Stimulated activated naive CD8-positive, alpha-beta T cell treated with anti-CD3 and anti-CD28 coated beads, Interleukin-15, amount 100 ng/mL, for 72 hours (primary cell): ENCODE results near the gene FAM20C.
A peak's percentile ranks its signal among the peaks of the same experiment; 100 is the strongest.

ENCODE experiments used
- ATAC-seq: fragments of 150-1000 bp; cut with Tn5 transposase; 2 replicates; pipeline ENCODE4 v1.10.0; 2021; ENCODE audit warnings: mild to moderate bottlenecking, moderate library complexity
- DNase-seq, 2 donors: peaks; one replicate each; pipeline ENCODE4 v3.0.0; 2021 to 2022
- H3K27ac Mint-ChIP-seq, 2 donors: one replicate each; pipeline ENCODE4 v1.8.0; 2022; ENCODE audit warnings: mild to moderate bottlenecking in 2 of 2, mixed read lengths in 2 of 2, moderate library complexity in 2 of 2
- H3K27me3 Mint-ChIP-seq: one replicate; pipeline ENCODE4 v1.8.0; 2022; ENCODE audit warnings: mixed read lengths
- H3K4me1 Mint-ChIP-seq: one replicate; pipeline ENCODE4 v1.8.0; 2022; ENCODE audit warnings: mild to moderate bottlenecking, mixed read lengths
- H3K4me3 Mint-ChIP-seq, 2 donors: one replicate each; pipeline ENCODE4 v1.8.0; 2022; ENCODE audit warnings: mild to moderate bottlenecking in 2 of 2, mixed read lengths in 2 of 2, moderate library complexity in 1 of 2
- H3K9me3 Mint-ChIP-seq, 2 donors: one replicate each; pipeline ENCODE4 v1.8.0; 2022; ENCODE audit warnings: mixed read lengths in 2 of 2

Gene FAM20C

DNA sequence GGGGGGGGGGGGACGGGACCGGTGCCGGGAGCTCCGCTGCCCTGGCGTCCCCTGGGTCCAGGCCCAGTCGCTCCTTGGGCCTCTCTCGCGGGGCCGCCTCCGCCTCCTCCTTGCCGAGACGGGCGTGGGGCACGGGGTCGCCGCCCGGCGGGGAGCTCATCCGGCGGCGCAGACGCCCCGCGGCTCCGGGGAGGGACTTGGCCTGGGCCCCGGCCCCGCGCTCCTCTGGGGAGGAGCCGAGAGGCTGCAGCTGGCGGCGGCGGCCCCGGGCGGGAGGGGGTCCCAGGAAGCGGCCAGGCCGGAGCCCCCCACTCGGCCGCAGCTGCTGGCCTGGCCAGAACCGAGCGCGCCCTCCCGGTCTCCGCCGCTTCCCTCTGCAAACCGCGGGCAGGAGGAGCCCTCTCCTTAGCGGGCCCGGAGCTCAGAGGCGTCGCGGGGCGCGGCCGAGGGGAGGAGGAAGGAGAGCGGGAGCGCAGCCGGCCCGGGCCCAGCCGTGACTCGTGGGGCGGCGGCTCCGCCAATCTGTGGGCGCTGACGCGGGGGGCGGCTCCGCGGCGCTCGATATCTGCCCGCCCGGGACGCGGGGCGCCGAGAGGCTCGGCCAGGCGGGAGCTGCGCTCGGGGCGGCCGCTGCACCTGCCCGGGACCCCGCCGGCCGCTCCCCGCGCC lies at the start of gene FAM20C:
TSS of gene FAM20C (plus strand) at position 591 of the 669 bp plus-strand sequence. CDS start 629 bp downstream, outside the sequence.
- ATAC-seq (peak; percentile 64), DNase-seq (peak; percentile 19 to 36)
- peak within 1 kb of the TSS; percentile 56 to 67 for H3K4me3 Mint-ChIP-seq
- H3K4me1 Mint-ChIP-seq: peaks cover 5% of the 10 kb centered on the region
- H3K27ac Mint-ChIP-seq: no peak within 1 kb of the TSS
- H3K9me3 Mint-ChIP-seq: no peaks in the 10 kb centered on the region
- peaks cover 40% of the 10 kb centered on the region for H3K27me3 Mint-ChIP-seq

- Mint-ChIP-seq H3K4me1 (peaks cover 9% of the 10 kb centered on the region), H3K27ac (no peak overlapping the region), H3K27me3 (peaks cover 7% of the 10 kb centered on the region), H3K4me3 (no peak overlapping the region), H3K9me3 (no peaks in the 10 kb centered on the region)
- DNase-seq: no peak
- ATAC-seq: no peak
These were observed 49.1 kb upstream of the FAM20C start for GRCh38 chr7:143145-143751.

GRCh38 chr7:143811-144453 lies 48.4 kb upstream of the FAM20C start:
- no peaks in the 10 kb centered on the region for H3K9me3 Mint-ChIP-seq
- DNase-seq: no peak
- H3K4me3 Mint-ChIP-seq: no peak overlapping the region
- no peak for ATAC-seq
- H3K27ac Mint-ChIP-seq: peak overlapping the region in 1 of 2 donors; percentile 24
- H3K27me3 Mint-ChIP-seq: peaks cover 7% of the 10 kb centered on the region
- H3K4me1 Mint-ChIP-seq: peaks cover 9% of the 10 kb centered on the region

DNA sequence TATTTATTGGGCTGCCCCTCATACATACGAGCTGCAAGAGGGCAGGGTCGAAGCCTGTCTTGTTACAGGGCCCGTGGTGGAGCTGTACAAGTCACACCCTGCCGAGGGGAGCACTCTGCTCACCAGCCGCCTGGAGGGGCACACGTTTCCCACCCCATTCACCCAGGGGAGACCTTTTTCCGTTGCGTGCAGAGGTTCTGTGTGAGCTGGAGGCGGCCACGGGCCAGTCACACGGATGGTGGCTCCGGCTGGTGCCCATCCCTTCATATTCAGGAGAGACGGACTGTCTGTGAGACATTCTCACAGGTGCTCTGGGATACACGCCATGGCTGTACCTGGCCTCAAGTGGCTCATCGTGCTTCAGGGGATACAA lies 47.9 kb upstream of the FAM20C start:
- DNase-seq (no peak), ATAC-seq (no peak)
- Mint-ChIP-seq H3K27me3 (peaks cover 3% of the 10 kb centered on the region), H3K4me1 (peaks cover 11% of the 10 kb centered on the region), H3K9me3 (no peaks in the 10 kb centered on the region), H3K27ac (no peak overlapping the region), H3K4me3 (no peak overlapping the region)

DNA sequence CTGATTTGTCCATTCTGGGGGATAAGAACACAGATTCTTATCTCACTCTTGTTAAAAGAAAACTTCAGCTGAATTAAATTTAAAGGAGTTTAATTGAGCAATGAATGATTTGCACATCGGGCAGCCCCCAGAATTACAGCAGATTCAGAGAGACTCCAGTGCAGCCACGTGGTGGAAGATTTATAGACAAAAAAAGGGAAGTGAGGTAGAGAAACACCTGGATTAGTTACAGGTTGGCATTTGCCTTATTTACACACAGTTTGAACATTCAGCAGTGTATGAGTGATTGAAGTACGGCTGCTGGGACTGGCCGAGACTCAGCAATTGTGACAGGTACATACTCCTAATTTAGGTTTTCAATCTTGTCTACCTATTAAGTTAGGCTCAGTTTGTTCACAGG lies 46.5 kb upstream of the FAM20C start:
- no peaks in the 10 kb centered on the region for H3K27me3 Mint-ChIP-seq
- DNase-seq: no peak
- H3K4me1 Mint-ChIP-seq: peaks cover 25% of the 10 kb centered on the region
- H3K27ac Mint-ChIP-seq: no peak overlapping the region
- no peak for ATAC-seq
- H3K9me3 Mint-ChIP-seq: no peaks in the 10 kb centered on the region
- H3K4me3 Mint-ChIP-seq: no peak overlapping the region

GRCh38 chr7:148543-148931 lies 43.8 kb upstream of the FAM20C start:
- H3K4me1 Mint-ChIP-seq: peaks cover 30% of the 10 kb centered on the region
- H3K9me3 Mint-ChIP-seq: no peaks in the 10 kb centered on the region
- peak overlapping the region; percentile 94 to 95 for H3K4me3 Mint-ChIP-seq
- no peak for ATAC-seq
- DNase-seq: no peak
- H3K27me3 Mint-ChIP-seq: no peaks in the 10 kb centered on the region
- H3K27ac Mint-ChIP-seq: peak overlapping the region; percentile 97 to 98

DNA sequence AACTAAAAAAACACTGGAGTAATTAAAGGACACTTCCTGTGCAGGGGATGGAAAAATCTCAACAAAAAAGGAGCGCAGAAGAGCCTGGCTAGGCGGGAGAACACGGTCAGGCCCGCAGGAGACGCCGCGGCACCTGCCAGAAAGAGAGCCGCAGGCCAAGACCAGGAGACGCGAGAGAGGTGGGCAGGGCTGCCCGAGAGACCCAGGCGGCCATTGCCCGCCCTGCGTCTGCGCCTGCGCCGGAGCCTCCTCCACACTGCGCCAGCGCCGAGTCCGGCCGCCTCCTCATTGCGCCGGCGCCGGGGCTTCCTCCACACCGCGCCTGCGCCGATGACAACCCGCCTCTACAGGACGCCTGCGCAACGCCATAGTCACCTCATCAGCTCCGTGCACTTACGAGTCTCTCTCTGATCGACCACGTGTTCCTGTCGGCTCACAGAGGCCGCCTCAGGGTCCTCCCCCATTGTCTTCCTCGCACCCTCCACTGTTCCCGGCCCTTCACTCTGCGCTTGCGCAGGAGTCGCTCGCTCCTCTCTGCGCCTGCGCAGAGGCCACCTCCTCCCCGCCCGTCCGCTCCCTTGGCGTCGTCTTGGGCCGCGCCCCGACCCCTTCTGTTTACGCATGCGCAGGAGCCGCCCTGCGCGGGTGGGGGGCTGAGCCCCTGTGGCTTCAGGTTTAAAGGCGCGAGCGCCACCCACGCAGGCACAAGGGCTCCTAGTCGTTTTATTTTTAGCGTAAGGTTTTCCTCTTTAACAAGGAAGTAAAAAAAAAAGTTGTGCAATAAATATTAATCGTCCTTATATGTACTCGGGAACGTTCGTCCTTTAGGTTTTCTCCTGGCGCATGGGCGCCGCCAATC lies 43.2 kb upstream of the FAM20C start:
- H3K27me3 Mint-ChIP-seq: no peaks in the 10 kb centered on the region
- DNase-seq: peak; percentile 98 to 99
- peak overlapping the region; percentile 94 to 95 for H3K4me3 Mint-ChIP-seq
- ATAC-seq: peak; percentile 98
- H3K27ac Mint-ChIP-seq: peak overlapping the region; percentile 97 to 98
- no peaks in the 10 kb centered on the region for H3K9me3 Mint-ChIP-seq
- peaks cover 26% of the 10 kb centered on the region for H3K4me1 Mint-ChIP-seq

- Mint-ChIP-seq H3K27ac (peak overlapping the region; percentile 97 to 98), H3K4me3 (peak overlapping the region; percentile 94 to 95), H3K9me3 (no peaks in the 10 kb centered on the region), H3K4me1 (peaks cover 21% of the 10 kb centered on the region), H3K27me3 (no peaks in the 10 kb centered on the region)
- ATAC-seq: peak; percentile 38
- DNase-seq: peak; percentile 59 to 63
These were observed 42.4 kb upstream of the FAM20C start for GRCh38 chr7:149791-150636.

- H3K27ac Mint-ChIP-seq: peak overlapping the region in 1 of 2 donors; percentile 97
- H3K4me3 Mint-ChIP-seq: peak overlapping the region; percentile 94 to 95
- no peaks in the 10 kb centered on the region for H3K9me3 Mint-ChIP-seq
- peaks cover 21% of the 10 kb centered on the region for H3K4me1 Mint-ChIP-seq
- no peak for ATAC-seq
- no peak for DNase-seq
- H3K27me3 Mint-ChIP-seq: no peaks in the 10 kb centered on the region
These were observed 41.6 kb upstream of the FAM20C start for GRCh38 chr7:150811-151221.

DNA sequence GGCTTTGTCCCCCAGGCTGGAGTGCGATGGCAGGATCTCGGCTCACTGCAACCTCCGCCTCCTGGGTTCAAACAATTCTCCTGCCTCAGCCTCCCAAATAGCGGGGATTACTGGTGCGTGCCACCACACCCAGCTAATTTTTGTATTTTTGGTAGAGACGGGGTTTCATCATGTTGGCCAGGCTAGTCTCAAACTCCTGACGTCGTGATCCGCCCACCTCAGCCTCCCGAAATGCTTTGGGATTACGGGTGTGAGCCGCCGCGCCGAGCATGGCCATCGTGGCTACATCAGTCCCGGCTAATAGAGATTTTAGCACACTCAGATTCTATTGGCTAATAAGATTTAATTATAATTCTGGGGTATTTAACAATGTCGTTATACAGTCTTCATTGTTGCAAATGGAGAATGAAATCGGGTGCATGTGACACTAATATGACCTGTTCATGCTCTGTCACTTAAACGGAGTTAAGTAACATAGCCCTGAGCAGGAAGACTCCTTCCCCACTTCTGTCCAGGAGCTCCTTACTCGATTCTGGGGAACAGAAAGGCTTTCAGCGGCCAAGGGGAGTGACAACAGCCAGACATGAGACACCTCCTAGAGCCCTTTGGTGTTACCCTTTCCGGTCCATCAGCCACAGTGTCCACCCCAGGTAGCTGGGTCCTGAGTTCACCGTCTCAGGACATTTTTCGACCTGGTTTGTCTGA lies 40.9 kb upstream of the FAM20C start:
- peak overlapping the region in 1 of 2 donors; percentile 24 for H3K4me3 Mint-ChIP-seq
- ATAC-seq (no peak), DNase-seq (no peak)
- no peaks in the 10 kb centered on the region for H3K9me3 Mint-ChIP-seq
- H3K27me3 Mint-ChIP-seq: no peaks in the 10 kb centered on the region
- H3K27ac Mint-ChIP-seq: no peak overlapping the region
- H3K4me1 Mint-ChIP-seq: peaks cover 21% of the 10 kb centered on the region

GRCh38 chr7:152702-153391 lies 39.5 kb upstream of the FAM20C start:
- no peak for DNase-seq
- Mint-ChIP-seq H3K27me3 (no peaks in the 10 kb centered on the region), H3K27ac (no peak overlapping the region), H3K4me3 (no peak overlapping the region), H3K9me3 (no peaks in the 10 kb centered on the region), H3K4me1 (peaks cover 21% of the 10 kb centered on the region)
- ATAC-seq: no peak

- no peak overlapping the region for H3K4me3 Mint-ChIP-seq
- H3K27me3 Mint-ChIP-seq: no peaks in the 10 kb centered on the region
- no peak overlapping the region for H3K27ac Mint-ChIP-seq
- DNase-seq (no peak), ATAC-seq (no peak)
- H3K9me3 Mint-ChIP-seq: no peaks in the 10 kb centered on the region
- H3K4me1 Mint-ChIP-seq: peaks cover 21% of the 10 kb centered on the region
These were observed 38.8 kb upstream of the FAM20C start for GRCh38 chr7:153604-154003.

GRCh38 chr7:154096-154799 lies 38.1 kb upstream of the FAM20C start:
- H3K4me1 Mint-ChIP-seq: peaks cover 21% of the 10 kb centered on the region
- no peak for ATAC-seq
- H3K4me3 Mint-ChIP-seq: no peak overlapping the region
- DNase-seq: no peak
- H3K27me3 Mint-ChIP-seq: no peaks in the 10 kb centered on the region
- no peaks in the 10 kb centered on the region for H3K9me3 Mint-ChIP-seq
- H3K27ac Mint-ChIP-seq: no peak overlapping the region
